ENCODE results near the gene SLC8A1.

- TF ChIP-seq GLIS3 (CRISPR knock-in tag; IDR thresholded peaks at IDR 0.05) (no peak), PPARA (CRISPR knock-in tag; IDR thresholded peaks at IDR 0.05; ENCODE audit: borderline replicate concordance) (no peak)
Measured at GRCh38 chr2:40096360-40096759, 355.5 kb downstream of the SLC8A1 start.

All from SK-N-SH treated with all-trans-retinoic acid at 6 μM for 48 hours (cell line).